ENCODE measurements around the gene COL4A4.

Gene COL4A4

GRCh38 chr2:227160164-227160563, 3.8 kb downstream of the COL4A4 start:
- DNase-seq: no peak

GRCh38 chr2:227154986-227155774, 8.8 kb downstream of the COL4A4 start:
- no peak for DNase-seq

- no peak for DNase-seq
Measured at GRCh38 chr2:227153758-227154486, 10.1 kb downstream of the COL4A4 start.

- DNase-seq: no peak
Measured at GRCh38 chr2:227153307-227153706, 10.7 kb downstream of the COL4A4 start.

GRCh38 chr2:227152093-227152766, 11.8 kb downstream of the COL4A4 start:
- DNase-seq: no peak

- no peak for DNase-seq
Measured at GRCh38 chr2:227150222-227150936, 13.6 kb downstream of the COL4A4 start.

GRCh38 chr2:227148106-227148505, 15.9 kb downstream of the COL4A4 start:
- no peak for DNase-seq

- DNase-seq: no peak
Measured at GRCh38 chr2:227147023-227147422, 17.0 kb downstream of the COL4A4 start.

- DNase-seq: no peak
Measured at GRCh38 chr2:227146456-227146855, 17.5 kb downstream of the COL4A4 start.

- no peak for DNase-seq
Measured at GRCh38 chr2:227143895-227144294, 20.1 kb downstream of the COL4A4 start.

- DNase-seq: no peak
Measured at GRCh38 chr2:227141301-227141700, 22.7 kb downstream of the COL4A4 start.

- DNase-seq: no peak
Measured at GRCh38 chr2:227134591-227134990, 29.4 kb downstream of the COL4A4 start.

- no peak for DNase-seq
Measured at GRCh38 chr2:227132986-227133385, 31.0 kb downstream of the COL4A4 start.

- no peak for DNase-seq
Measured at GRCh38 chr2:227130636-227131035, 33.4 kb downstream of the COL4A4 start.

- no peak for DNase-seq
Measured at GRCh38 chr2:227127201-227127600, 36.8 kb downstream of the COL4A4 start.

GRCh38 chr2:227125506-227125905, 38.5 kb downstream of the COL4A4 start:
- DNase-seq: no peak

- no peak for DNase-seq
Measured at GRCh38 chr2:227124811-227125210, 39.2 kb downstream of the COL4A4 start.

GRCh38 chr2:227123697-227124096, 40.3 kb downstream of the COL4A4 start:
- no peak for DNase-seq

GRCh38 chr2:227118353-227118752, 45.7 kb downstream of the COL4A4 start:
- no peak for DNase-seq

GRCh38 chr2:227117852-227118251, 46.2 kb downstream of the COL4A4 start:
- DNase-seq: no peak

GRCh38 chr2:227117027-227117426, 47.0 kb downstream of the COL4A4 start:
- no peak for DNase-seq

GRCh38 chr2:227115761-227116160, 48.2 kb downstream of the COL4A4 start:
- DNase-seq: no peak

All from activated CD4-positive, alpha-beta T cell treated with anti-CD3 and anti-CD28 coated beads for 1 hour (primary cell).